ENCODE data around the gene CYB5B.

GRCh38 chr16:69434066-69434465 lies 9.6 kb downstream of the CYB5B start:
- TF ChIP-seq CTCF (IDR thresholded peaks at IDR 0.05), result no peak
- no peak for TF ChIP-seq POLR2A (IDR thresholded peaks at IDR 0.05; ENCODE audit: low read depth)
- TF ChIP-seq EP300 (IDR thresholded peaks at IDR 0.05), result no peak
- no peak for TF ChIP-seq POLR2AphosphoS5 (IDR thresholded peaks at IDR 0.05)

Data from esophagus muscularis mucosa (tissue), 4 donors.